Spleen (tissue), 7 donors: Measurements from ENCODE around the gene UFSP1.

Experiments
- POLR2A ChIP-seq, 3 donors: fragments of 450-650 bp; IDR thresholded peaks; one replicate each; pipeline ENCODE4 v1.5.1; 2017; ENCODE audit warnings: antibody characterized with exemption in 3 of 3, mild to moderate bottlenecking in 1 of 3
- POLR2AphosphoS5 ChIP-seq, 3 donors: sonication (generic); formaldehyde crosslinking; IDR thresholded peaks; one replicate each; pipeline ENCODE4 v1.5.1; 2017; ENCODE audit warnings: antibody characterized with exemption in 3 of 3
- TF ChIP-seq, protein P1 (sequence below), 11 experiments: fragments of 200-600 bp in 7 of 11; fragments of 450-650 bp in 4 of 11; sonication (generic) in 4 of 11; IDR thresholded peaks in 8 of 11; conservative IDR thresholded peaks in 3 of 11; 1 replicate in 7 of 11; 2 replicates in 4 of 11; pipeline versions ENCODE4 v1.4.0 to v1.8.0; 2016 to 2021; ENCODE audit warnings: antibody characterized with exemption in 11 of 11, inconsistent platforms in 4 of 11, mild to moderate bottlenecking in 1 of 11
- donor health status: DM: no; HTN: no; CAD: no; lungs with moderate emphysema.
- donor health status: DM: no; HTN: no; CAD: no.
- donor health status: DM: no; HTN: no; CAD: no.

DNA sequence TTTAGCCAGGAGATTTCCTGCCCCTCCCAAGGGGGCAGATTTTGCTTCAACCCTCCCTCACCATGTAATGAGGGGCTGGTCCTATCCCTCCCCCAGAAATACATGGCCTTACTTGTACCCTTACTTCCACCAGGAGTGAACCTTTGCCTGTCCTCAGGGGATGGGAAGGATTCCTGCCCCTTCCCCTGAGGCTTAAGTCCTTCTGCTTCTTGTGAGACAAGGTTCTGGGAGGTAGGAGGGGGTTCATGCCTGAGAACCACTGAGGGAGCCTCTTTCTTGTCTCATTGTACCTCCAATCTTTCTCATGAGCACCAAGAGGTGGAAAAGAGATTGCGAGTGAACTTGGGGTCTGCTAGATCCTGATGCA, 40.3 kb upstream of the UFSP1 start:
- TF ChIP-seq, protein P1, sequence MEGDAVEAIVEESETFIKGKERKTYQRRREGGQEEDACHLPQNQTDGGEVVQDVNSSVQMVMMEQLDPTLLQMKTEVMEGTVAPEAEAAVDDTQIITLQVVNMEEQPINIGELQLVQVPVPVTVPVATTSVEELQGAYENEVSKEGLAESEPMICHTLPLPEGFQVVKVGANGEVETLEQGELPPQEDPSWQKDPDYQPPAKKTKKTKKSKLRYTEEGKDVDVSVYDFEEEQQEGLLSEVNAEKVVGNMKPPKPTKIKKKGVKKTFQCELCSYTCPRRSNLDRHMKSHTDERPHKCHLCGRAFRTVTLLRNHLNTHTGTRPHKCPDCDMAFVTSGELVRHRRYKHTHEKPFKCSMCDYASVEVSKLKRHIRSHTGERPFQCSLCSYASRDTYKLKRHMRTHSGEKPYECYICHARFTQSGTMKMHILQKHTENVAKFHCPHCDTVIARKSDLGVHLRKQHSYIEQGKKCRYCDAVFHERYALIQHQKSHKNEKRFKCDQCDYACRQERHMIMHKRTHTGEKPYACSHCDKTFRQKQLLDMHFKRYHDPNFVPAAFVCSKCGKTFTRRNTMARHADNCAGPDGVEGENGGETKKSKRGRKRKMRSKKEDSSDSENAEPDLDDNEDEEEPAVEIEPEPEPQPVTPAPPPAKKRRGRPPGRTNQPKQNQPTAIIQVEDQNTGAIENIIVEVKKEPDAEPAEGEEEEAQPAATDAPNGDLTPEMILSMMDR (IDR thresholded peaks at IDR 0.05 in 8 of 11, conservative IDR thresholded peaks at IDR 0.05 in 3 of 11) = no peak
- TF ChIP-seq POLR2AphosphoS5 (IDR thresholded peaks at IDR 0.05) (no peak), POLR2A (IDR thresholded peaks at IDR 0.05) (no peak)
